ENCODE data around the gene EXOC6B.

Gene EXOC6B

DNA sequence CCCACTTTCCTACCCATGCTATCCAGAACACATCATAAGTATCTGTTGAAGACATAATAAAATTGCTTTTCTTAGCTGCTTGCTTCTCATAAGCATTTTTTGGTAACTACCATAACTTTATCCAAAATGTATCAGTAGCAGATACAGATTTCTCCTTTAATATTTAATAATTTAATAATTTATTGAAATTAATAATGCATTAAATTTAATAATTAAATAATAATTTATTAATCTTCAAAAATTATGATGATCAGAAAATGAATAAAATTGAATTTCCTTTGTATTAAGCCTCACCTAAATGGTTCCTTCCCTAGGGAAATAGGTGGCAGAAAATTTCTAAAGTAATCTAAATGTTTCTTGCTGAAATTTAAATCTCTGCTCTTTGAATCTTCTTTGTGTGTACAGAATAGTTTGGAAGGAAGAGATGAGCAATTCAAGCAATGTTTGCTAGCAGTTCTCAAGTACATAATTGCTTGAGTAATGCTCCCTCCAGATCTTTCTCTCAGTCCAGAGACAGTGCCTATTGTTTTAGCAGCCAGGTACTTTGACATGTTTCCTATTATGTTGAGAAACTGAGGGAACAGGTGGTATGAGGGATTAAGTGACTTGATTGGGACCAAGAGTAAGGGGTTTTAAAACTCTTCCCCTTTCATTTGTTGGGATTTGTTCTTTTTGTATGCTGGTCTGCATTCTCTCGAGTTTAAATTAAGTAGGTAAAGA is 555.1 kb downstream of the EXOC6B start:
- FAIRE-seq, result no peak
- TF ChIP-seq POLR2AphosphoS5 (IDR thresholded peaks at IDR 0.05; ENCODE audit: low read depth, low read length) (no peak), TAF1 (IDR thresholded peaks at IDR 0.05; ENCODE audit: low read depth, low read length) (no peak), POU2F2 (IDR thresholded peaks at IDR 0.05; ENCODE audit: low read depth, low read length) (no peak), SPI1 (IDR thresholded peaks at IDR 0.05; ENCODE audit: low read depth, low read length) (no peak), POLR2A (IDR thresholded peaks at IDR 0.05; ENCODE audit: low read depth, low read length) (no peak)

DNA sequence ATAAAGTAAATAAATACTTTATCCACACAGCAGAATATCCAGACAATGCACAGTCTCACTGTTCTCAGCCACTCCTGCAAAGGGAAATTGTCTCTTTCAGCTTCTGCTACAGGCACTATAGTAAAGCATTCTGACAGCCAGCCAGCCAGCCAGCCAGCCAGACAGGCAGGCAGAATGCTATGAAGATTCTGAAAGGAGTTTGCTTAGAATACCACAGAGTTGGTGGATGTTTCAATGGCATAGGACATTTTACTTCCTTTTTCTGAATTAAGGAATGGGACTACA is 562.1 kb downstream of the EXOC6B start:
- TF ChIP-seq POLR2AphosphoS5 (IDR thresholded peaks at IDR 0.05; ENCODE audit: low read depth, low read length), result no peak
- TF ChIP-seq POU2F2 (IDR thresholded peaks at IDR 0.05; ENCODE audit: low read depth, low read length), result no peak
- no peak for TF ChIP-seq TAF1 (IDR thresholded peaks at IDR 0.05; ENCODE audit: low read depth, low read length)
- TF ChIP-seq PAX5 (IDR thresholded peaks at IDR 0.05; ENCODE audit: insufficient read depth, low read length, severe bottlenecking), result no peak
- no peak for TF ChIP-seq POLR2A (IDR thresholded peaks at IDR 0.05; ENCODE audit: low read depth, low read length)
- TF ChIP-seq SPI1 (IDR thresholded peaks at IDR 0.05; ENCODE audit: low read depth, low read length), result no peak
- no peak for FAIRE-seq
- no peak for DNase-seq (ENCODE audit: insufficient read length, low spot score)

More for the DNA sequence above, 555.1 kb downstream of the EXOC6B start:
- DNase-seq (ENCODE audit: insufficient read length, low spot score), result no peak

DNA sequence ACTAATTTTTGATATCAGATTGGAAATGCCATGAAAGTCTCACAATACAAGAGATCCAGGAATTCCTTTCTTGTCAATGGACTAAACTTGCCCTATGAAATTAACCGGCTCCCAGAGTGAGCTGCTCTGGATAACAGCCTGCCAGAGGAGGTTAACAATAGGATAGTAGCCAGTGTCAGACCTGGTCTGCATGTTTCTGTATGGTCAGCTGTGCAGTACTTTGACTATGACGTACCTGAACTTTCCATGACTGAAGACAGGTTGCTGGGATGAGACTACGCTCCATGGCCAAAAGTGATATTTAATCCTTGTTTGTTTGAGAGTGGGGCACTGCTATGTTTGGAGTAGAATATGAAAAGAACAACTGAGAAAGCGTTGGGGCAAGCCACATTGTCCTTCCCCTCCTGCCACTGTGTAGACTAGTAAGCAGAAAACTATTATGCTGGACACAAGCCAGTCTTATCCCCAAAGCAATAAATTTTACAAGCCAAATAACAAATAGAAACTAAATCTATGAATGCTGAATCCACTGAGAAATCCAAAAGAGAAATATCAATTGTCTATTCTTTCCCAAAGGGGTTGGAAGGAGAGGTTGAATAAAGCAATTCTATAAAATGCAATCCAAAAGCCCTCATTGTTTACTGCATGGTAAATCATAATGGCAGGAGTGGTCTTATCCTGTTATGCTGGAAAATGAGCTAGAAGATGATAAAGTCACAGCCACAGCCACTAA is 562.6 kb downstream of the EXOC6B start:
- no peak for TF ChIP-seq SPI1 (IDR thresholded peaks at IDR 0.05; ENCODE audit: low read depth, low read length)
- TF ChIP-seq PAX5 (IDR thresholded peaks at IDR 0.05; ENCODE audit: insufficient read depth, low read length, severe bottlenecking), result no peak
- TF ChIP-seq POLR2AphosphoS5 (IDR thresholded peaks at IDR 0.05; ENCODE audit: low read depth, low read length), result no peak
- TF ChIP-seq POLR2A (IDR thresholded peaks at IDR 0.05; ENCODE audit: low read depth, low read length), result no peak
- no peak for TF ChIP-seq TAF1 (IDR thresholded peaks at IDR 0.05; ENCODE audit: low read depth, low read length)
- TF ChIP-seq POU2F2 (IDR thresholded peaks at IDR 0.05; ENCODE audit: low read depth, low read length), result no peak
- no peak for FAIRE-seq
- no peak for DNase-seq (ENCODE audit: insufficient read length, low spot score)

DNA sequence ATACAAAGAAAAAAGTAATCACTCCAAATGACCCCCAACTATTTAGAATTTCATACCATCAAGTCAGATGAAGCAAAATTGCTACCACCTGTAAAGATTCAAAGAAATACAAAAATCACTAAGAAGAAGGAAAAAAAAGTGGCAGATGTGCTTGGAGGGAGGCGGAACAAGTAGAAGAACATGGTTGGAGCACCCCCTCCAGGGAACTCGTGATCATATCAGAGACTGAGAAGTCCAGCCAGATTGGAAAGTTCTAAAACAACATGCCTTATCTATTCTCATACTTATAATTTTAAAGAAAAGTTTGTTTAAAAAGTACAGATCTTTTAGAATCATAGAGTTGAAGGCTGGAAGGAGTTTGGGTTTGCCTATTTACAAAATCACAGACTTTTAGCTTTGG is 564.8 kb downstream of the EXOC6B start:
- DNase-seq (ENCODE audit: insufficient read length, low spot score) (no peak), FAIRE-seq (no peak)
- no peak for TF ChIP-seq TAF1 (IDR thresholded peaks at IDR 0.05; ENCODE audit: low read depth, low read length)
- no peak for TF ChIP-seq PAX5 (IDR thresholded peaks at IDR 0.05; ENCODE audit: insufficient read depth, low read length, severe bottlenecking)
- no peak for TF ChIP-seq SPI1 (IDR thresholded peaks at IDR 0.05; ENCODE audit: low read depth, low read length)
- TF ChIP-seq POU2F2 (IDR thresholded peaks at IDR 0.05; ENCODE audit: low read depth, low read length), result no peak
- TF ChIP-seq POLR2A (IDR thresholded peaks at IDR 0.05; ENCODE audit: low read depth, low read length), result no peak
- TF ChIP-seq POLR2AphosphoS5 (IDR thresholded peaks at IDR 0.05; ENCODE audit: low read depth, low read length), result no peak

DNA sequence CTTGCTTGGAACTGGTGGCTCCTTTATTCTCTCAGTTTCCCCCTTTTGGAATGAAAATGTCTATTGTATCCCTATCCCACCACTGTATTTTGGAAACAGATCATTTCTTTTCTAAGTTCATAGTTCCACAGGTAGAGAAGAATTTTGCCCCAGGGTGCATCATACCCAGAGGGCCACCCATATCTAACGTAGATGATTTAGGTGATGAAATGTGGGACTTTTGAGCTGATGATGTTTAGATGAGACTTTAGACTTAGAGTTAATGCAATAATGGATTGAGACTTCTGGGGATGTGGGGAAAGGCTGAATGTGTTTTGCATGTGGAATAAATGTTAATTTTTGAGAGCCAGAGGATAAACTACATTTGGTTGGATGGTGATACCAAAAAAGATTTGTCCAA is 570.3 kb downstream of the EXOC6B start:
- FAIRE-seq (no peak), DNase-seq (ENCODE audit: insufficient read length, low spot score) (no peak)
- TF ChIP-seq SPI1 (IDR thresholded peaks at IDR 0.05; ENCODE audit: low read depth, low read length) (no peak), POU2F2 (IDR thresholded peaks at IDR 0.05; ENCODE audit: low read depth, low read length) (no peak), POLR2AphosphoS5 (IDR thresholded peaks at IDR 0.05; ENCODE audit: low read depth, low read length) (no peak), POLR2A (IDR thresholded peaks at IDR 0.05; ENCODE audit: low read depth, low read length) (no peak), TAF1 (IDR thresholded peaks at IDR 0.05; ENCODE audit: low read depth, low read length) (no peak), PAX5 (IDR thresholded peaks at IDR 0.05; ENCODE audit: insufficient read depth, low read length, severe bottlenecking) (no peak)

DNA sequence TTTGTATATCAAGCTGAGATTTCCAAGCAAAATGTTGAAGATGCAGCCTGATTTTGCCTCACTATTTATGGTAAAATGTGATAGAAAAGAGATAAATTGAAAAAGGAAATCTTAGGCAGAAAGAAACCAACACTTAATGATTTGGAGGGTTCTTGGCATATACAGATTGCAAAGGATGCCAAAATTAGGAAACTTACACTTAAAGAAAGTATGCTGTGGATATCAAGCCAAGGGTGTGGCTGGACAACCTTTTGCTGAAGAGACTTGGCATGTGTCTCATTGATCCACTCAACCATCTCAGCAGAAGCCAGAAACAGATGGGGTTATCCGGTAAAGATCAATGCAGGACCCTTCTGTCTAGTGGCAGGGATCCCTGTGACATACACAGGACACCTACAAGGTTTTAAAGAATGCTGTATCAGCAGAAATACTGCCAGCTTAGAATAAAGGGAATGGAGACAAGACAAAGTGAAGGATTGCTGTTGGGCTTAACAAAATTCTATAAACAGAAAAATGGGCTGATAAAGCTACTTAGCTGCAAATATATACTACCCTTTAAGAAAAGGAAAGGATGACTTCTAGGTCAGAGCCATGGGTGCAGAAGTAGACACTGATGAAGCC is 570.9 kb downstream of the EXOC6B start:
- no peak for FAIRE-seq

DNA sequence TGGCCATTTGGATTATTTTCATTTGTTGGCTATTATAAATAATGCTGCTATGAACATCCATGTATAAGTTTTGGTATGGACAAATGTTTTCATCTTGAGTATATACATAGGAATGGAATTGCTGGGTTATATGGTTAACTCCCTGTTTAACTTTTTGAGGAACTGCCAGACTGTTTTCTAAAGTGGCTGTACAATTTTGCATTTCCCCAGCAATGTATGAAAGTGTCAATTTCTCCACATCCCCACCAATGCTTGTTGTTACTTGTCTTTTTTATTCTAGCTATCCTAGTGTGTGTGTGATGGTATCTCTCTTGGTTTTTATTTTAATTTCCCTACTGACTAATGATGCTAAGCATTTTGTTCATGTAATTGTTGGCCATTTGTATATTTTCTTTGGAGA is 587.5 kb downstream of the EXOC6B start:
- TF ChIP-seq POLR2A (IDR thresholded peaks at IDR 0.05; ENCODE audit: low read depth, low read length), result no peak
- no peak for TF ChIP-seq TAF1 (IDR thresholded peaks at IDR 0.05; ENCODE audit: low read depth, low read length)
- no peak for TF ChIP-seq PAX5 (IDR thresholded peaks at IDR 0.05; ENCODE audit: insufficient read depth, low read length, severe bottlenecking)
- TF ChIP-seq POU2F2 (IDR thresholded peaks at IDR 0.05; ENCODE audit: low read depth, low read length), result no peak
- TF ChIP-seq SPI1 (IDR thresholded peaks at IDR 0.05; ENCODE audit: low read depth, low read length), result no peak
- no peak for TF ChIP-seq POLR2AphosphoS5 (IDR thresholded peaks at IDR 0.05; ENCODE audit: low read depth, low read length)
- DNase-seq (ENCODE audit: insufficient read length, low spot score) (no peak), FAIRE-seq (no peak)

More for the DNA sequence above, 570.9 kb downstream of the EXOC6B start:
- DNase-seq (ENCODE audit: insufficient read length, low spot score), result no peak
- no peak for TF ChIP-seq PAX5 (IDR thresholded peaks at IDR 0.05; ENCODE audit: insufficient read depth, low read length, severe bottlenecking)
- TF ChIP-seq SPI1 (IDR thresholded peaks at IDR 0.05; ENCODE audit: low read depth, low read length), result no peak
- no peak for TF ChIP-seq POU2F2 (IDR thresholded peaks at IDR 0.05; ENCODE audit: low read depth, low read length)
- no peak for TF ChIP-seq POLR2A (IDR thresholded peaks at IDR 0.05; ENCODE audit: low read depth, low read length)
- no peak for TF ChIP-seq TAF1 (IDR thresholded peaks at IDR 0.05; ENCODE audit: low read depth, low read length)
- TF ChIP-seq POLR2AphosphoS5 (IDR thresholded peaks at IDR 0.05; ENCODE audit: low read depth, low read length), result no peak

DNA sequence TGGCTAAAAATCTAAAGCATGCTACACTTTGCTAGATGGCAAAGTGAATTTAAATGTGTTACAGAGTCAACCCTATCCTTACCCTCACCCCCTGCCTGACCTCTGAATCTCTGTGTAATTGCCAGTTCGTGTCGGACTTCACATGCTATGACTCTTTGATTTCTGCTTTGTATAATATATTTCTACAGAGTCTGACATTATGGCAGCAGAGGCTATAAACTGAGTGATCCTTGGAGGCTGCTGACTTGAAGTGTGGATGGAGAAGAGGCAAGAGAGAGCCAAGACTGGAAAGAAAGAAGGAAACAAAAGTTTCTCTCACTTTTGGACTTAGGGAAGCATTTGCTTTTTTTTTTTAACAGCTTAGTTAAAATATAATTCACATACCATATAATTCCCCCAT is 588.3 kb downstream of the EXOC6B start:
- DNase-seq (ENCODE audit: insufficient read length, low spot score) (no peak), FAIRE-seq (no peak)
- TF ChIP-seq POU2F2 (IDR thresholded peaks at IDR 0.05; ENCODE audit: low read depth, low read length) (no peak), POLR2A (IDR thresholded peaks at IDR 0.05; ENCODE audit: low read depth, low read length) (no peak), SPI1 (IDR thresholded peaks at IDR 0.05; ENCODE audit: low read depth, low read length) (no peak), TAF1 (IDR thresholded peaks at IDR 0.05; ENCODE audit: low read depth, low read length) (no peak), PAX5 (IDR thresholded peaks at IDR 0.05; ENCODE audit: insufficient read depth, low read length, severe bottlenecking) (no peak), POLR2AphosphoS5 (IDR thresholded peaks at IDR 0.05; ENCODE audit: low read depth, low read length) (no peak)

DNA sequence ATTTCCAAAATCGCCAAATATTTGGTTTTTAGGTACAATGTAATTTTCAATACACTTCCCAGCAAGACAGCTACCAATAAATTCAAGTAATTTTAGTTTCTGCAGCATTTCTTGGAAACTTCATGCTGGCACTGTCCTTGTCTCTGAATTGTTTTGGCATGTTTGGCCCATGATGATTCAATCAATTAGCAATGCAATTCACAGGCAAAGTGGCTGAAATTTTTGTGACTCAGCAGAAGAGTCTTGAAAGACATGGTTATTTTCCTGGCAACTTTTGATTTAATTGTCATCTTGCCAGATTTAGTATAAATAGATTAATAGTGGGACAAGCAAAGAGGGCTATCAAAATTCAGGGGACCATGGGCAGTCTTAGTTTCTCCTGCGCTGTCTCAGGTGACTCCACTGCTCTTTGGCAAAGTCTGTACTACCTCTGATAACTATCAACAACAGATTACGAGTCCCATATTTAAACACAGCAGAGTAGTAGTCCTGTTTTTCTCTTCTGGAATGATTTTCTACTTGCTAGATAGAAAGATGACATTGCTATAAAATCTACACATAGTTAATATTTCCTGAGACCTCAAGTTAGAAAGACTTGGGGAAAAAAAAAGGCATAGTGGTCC is 589.3 kb downstream of the EXOC6B start:
- no peak for DNase-seq (ENCODE audit: insufficient read length, low spot score)
- no peak for TF ChIP-seq POLR2AphosphoS5 (IDR thresholded peaks at IDR 0.05; ENCODE audit: low read depth, low read length)
- TF ChIP-seq PAX5 (IDR thresholded peaks at IDR 0.05; ENCODE audit: insufficient read depth, low read length, severe bottlenecking), result no peak
- no peak for TF ChIP-seq POU2F2 (IDR thresholded peaks at IDR 0.05; ENCODE audit: low read depth, low read length)
- TF ChIP-seq POLR2A (IDR thresholded peaks at IDR 0.05; ENCODE audit: low read depth, low read length), result no peak
- TF ChIP-seq TAF1 (IDR thresholded peaks at IDR 0.05; ENCODE audit: low read depth, low read length), result no peak
- no peak for TF ChIP-seq SPI1 (IDR thresholded peaks at IDR 0.05; ENCODE audit: low read depth, low read length)
- no peak for FAIRE-seq

Measured in GM12891 (cell line).